Measurements from ENCODE around the gene ASB5. TPM values are rescaled to one million over a fixed set of nuclear protein-coding genes. Genes with fewer than 3 reads are reported as not detected.

The ASB5 gene
- total and polyA plus RNA-seq, 9 of the 15 experiments (the other 6 are each of a cell fraction or from before 2014, with no cell fraction given) = not detected

DNA sequence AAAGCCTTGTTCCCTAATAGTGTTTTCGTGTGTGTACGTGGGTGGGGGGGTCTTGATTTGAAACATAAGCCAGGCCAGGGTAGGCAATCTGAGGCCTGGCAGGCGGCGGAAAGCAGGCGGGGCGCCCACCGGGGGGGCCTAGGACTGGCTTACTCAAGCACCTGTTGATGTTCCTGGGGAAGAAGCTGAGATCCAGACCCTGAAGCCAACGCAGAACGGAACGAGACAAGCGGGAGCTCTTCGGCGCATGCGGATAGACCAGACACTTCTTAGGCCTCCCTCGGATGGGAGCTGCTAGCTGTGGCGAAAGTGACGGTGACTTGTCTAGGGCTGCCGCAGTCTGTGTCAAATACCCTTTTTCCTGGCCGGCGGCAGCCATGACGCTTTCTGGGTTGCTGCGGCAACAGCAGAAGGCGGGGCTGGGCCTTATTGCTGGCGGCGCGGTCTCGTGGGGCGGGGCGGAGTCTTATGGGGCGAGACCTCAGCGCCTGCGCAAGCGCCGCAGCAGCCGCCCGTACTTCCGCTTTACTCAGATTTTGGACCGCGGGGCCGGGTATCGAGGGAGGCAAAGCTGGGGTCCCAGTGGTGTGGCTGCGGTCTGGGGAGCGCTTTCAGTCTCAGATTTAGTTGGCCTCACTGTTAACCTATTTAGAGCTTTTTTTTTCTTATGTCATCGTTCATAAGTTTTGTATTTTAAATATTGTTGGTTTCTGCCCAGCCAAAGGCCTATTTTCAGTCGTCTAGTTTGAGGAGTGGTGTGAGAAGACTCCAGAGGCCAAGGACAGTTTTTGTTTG is 73.6 kb downstream of the ASB5 start, which contains the start of gene SPATA4 (continued):
- no peak for TF ChIP-seq GATAD2A (IDR thresholded peaks at IDR 0.05)
- no peak for TF ChIP-seq JUNB (CRISPR knock-in tag; conservative IDR thresholded peaks at IDR 0.05)
- TF ChIP-seq KDM4B (IDR thresholded peaks at IDR 0.05; ENCODE audit: borderline replicate concordance in 2 of 2, low read depth in 1 of 2) = peak in 1 of 2 experiments; percentile 59; a peak in 1 of 4 replicates
- no peak for TF ChIP-seq GABPB2 (CRISPR knock-in tag; conservative IDR thresholded peaks at IDR 0.05)
- peak; percentile 97 for TF ChIP-seq RFX1 (IDR thresholded peaks at IDR 0.05)
- TF ChIP-seq, protein P1, sequence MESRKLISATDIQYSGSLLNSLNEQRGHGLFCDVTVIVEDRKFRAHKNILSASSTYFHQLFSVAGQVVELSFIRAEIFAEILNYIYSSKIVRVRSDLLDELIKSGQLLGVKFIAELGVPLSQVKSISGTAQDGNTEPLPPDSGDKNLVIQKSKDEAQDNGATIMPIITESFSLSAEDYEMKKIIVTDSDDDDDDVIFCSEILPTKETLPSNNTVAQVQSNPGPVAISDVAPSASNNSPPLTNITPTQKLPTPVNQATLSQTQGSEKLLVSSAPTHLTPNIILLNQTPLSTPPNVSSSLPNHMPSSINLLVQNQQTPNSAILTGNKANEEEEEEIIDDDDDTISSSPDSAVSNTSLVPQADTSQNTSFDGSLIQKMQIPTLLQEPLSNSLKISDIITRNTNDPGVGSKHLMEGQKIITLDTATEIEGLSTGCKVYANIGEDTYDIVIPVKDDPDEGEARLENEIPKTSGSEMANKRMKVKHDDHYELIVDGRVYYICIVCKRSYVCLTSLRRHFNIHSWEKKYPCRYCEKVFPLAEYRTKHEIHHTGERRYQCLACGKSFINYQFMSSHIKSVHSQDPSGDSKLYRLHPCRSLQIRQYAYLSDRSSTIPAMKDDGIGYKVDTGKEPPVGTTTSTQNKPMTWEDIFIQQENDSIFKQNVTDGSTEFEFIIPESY (CRISPR knock-in tag; IDR thresholded peaks at IDR 0.05) = no peak
- no peak for TF ChIP-seq TBL1XR1 (IDR thresholded peaks at IDR 0.05; ENCODE audit: low read length in 2 of 2)
- TF ChIP-seq SMC3 (conservative IDR thresholded peaks at IDR 0.05; ENCODE audit: insufficient read depth, low read depth, low read length) = no peak
- TF ChIP-seq, protein P2, sequence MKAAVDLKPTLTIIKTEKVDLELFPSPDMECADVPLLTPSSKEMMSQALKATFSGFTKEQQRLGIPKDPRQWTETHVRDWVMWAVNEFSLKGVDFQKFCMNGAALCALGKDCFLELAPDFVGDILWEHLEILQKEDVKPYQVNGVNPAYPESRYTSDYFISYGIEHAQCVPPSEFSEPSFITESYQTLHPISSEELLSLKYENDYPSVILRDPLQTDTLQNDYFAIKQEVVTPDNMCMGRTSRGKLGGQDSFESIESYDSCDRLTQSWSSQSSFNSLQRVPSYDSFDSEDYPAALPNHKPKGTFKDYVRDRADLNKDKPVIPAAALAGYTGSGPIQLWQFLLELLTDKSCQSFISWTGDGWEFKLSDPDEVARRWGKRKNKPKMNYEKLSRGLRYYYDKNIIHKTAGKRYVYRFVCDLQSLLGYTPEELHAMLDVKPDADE (conservative IDR thresholded peaks at IDR 0.05; ENCODE audit: control insufficient read depth, low read depth, low read length) = 0 out of 2 replicates have a peak, but pooled peaks have one; percentile 62
- TF ChIP-seq ARID4B (CRISPR knock-in tag; IDR thresholded peaks at IDR 0.05) = peak; percentile 67; the same call in 1 of the 2 replicates
- no peak for TF ChIP-seq ETS2 (tag; IDR thresholded peaks at IDR 0.05; ENCODE audit: borderline replicate concordance, poor library complexity, severe bottlenecking)
- TF ChIP-seq, protein P3, sequence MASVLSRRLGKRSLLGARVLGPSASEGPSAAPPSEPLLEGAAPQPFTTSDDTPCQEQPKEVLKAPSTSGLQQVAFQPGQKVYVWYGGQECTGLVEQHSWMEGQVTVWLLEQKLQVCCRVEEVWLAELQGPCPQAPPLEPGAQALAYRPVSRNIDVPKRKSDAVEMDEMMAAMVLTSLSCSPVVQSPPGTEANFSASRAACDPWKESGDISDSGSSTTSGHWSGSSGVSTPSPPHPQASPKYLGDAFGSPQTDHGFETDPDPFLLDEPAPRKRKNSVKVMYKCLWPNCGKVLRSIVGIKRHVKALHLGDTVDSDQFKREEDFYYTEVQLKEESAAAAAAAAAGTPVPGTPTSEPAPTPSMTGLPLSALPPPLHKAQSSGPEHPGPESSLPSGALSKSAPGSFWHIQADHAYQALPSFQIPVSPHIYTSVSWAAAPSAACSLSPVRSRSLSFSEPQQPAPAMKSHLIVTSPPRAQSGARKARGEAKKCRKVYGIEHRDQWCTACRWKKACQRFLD (CRISPR knock-in tag; IDR thresholded peaks at IDR 0.05) = no peak
- peak; percentile 87 for TF ChIP-seq RBM22 (IDR thresholded peaks at IDR 0.05; ENCODE audit: low read depth, low read length, poor library complexity, severe bottlenecking)
- peak in 1 of 2 experiments; percentile 93; a peak in 2 of 4 replicates for TF ChIP-seq HDAC1 (IDR thresholded peaks at IDR 0.05)
- no peak for TF ChIP-seq SMAD2 (IDR thresholded peaks at IDR 0.05; ENCODE audit: low read depth, low read length)
- no peak for TF ChIP-seq SMARCB1 (IDR thresholded peaks at IDR 0.05; ENCODE audit: insufficient read length, low read depth)
- peak; percentile 89 to 93; a peak in 3 of 4 replicates for TF ChIP-seq SIN3A (IDR thresholded peaks at IDR 0.05; ENCODE audit: borderline replicate concordance in 2 of 2, control insufficient read depth in 1 of 2, low read depth in 2 of 2, low read length in 2 of 2)
